Tibial nerve (tissue), 4 donors: ENCODE data around the gene ZBTB5. TPM values are rescaled to one million over a fixed set of nuclear protein-coding genes. Genes with fewer than 3 reads are reported as not detected.

Experiments used
- DNase-seq, 2 donors: peaks; one replicate each; pipeline ENCODE4 v3.0.0-alpha.2; 2019; ENCODE audit warnings: low spot score in 2 of 2
- H3K27ac ChIP-seq, 4 donors: fragments of 200-600 bp; sonication (generic) in 3 of 4; one replicate each; pipeline ENCODE4 v1.5.1; 2017 to 2019; ENCODE audit warnings: mild to moderate bottlenecking in 1 of 4
- H3K27me3 ChIP-seq, 2 donors: fragments of 200-600 bp; sonication (generic) in 1 of 2; one replicate each; pipeline versions ENCODE4 v1.5.1 to v1.6.0; 2017 to 2019
- H3K36me3 ChIP-seq, 3 donors: fragments of 200-600 bp; sonication (generic); one replicate each; pipeline ENCODE4 v1.5.1; 2018 to 2019
- H3K4me1 ChIP-seq, 4 donors: fragments of 200-600 bp; sonication (generic) in 3 of 4; one replicate each; pipeline ENCODE4 v1.5.1; 2017 to 2019
- H3K4me3 ChIP-seq, 4 donors: fragments of 200-600 bp; sonication (generic) in 3 of 4; one replicate each; pipeline ENCODE4 v1.5.1; 2017 to 2019; ENCODE audit warnings: mild to moderate bottlenecking in 1 of 4, moderate library complexity in 1 of 4
- H3K9me3 ChIP-seq, 4 donors: fragments of 200-600 bp; sonication (generic) in 3 of 4; one replicate each; pipeline ENCODE4 v1.5.1; 2017 to 2019
- CTCF ChIP-seq, 5 experiments: fragments of 200-600 bp in 3 of 5; fragments of 450-650 bp in 2 of 5; sonication (generic) in 3 of 5; IDR thresholded peaks; one replicate each; pipeline ENCODE4 v1.5.1; 2016 to 2019; ENCODE audit warnings: antibody characterized with exemption in 5 of 5, mild to moderate bottlenecking in 3 of 5, moderate library complexity in 2 of 5
- EP300 ChIP-seq, 2 donors: sonication (generic); formaldehyde crosslinking; IDR thresholded peaks; one replicate each; pipeline ENCODE4 v1.6.1; 2017; ENCODE audit warnings: antibody characterized with exemption in 2 of 2, mild to moderate bottlenecking in 1 of 2
- POLR2A ChIP-seq, 2 donors: fragments of 450-650 bp; IDR thresholded peaks; one replicate each; pipeline ENCODE4 v1.6.1; 2017; ENCODE audit warnings: antibody characterized with exemption in 2 of 2, mild to moderate bottlenecking in 2 of 2, moderate library complexity in 2 of 2
- WGBS, 2 donors: methylation state at CpG; one replicate each; pipeline ENCODE4 v1.1.5; 2018; 5-methylcytosine and 5-hydroxymethylcytosine counted together
- total RNA-seq, 4 donors: library from RNA; depleted of rRNA; stranded (reverse); fragments of >200 nt; gene quantifications; one replicate each; pipeline ENCODE4 v1.1.0, GENCODE V29; 2016

ZBTB5 gene
- total RNA-seq, 4 donors from 2014 or later, result 9.6 to 15.1 (median 13.5) TPM

GRCh38 chr9:37496020-37496419 is 30.8 kb upstream of the ZBTB5 start:
- Histone ChIP-seq H3K4me3 (no peak overlapping the region), H3K27ac (no peak overlapping the region), H3K9me3 (no peaks in the 10 kb centered on the region), H3K36me3 (peaks cover 0 to 96% (median 4%) of the 10 kb centered on the region in 3 donors), H3K4me1 (no peaks in the 10 kb centered on the region), H3K27me3 (no peaks in the 10 kb centered on the region)
- 43 to 44% methylated on average over 4 of the region's 4 CpGs for WGBS, 2 donors
- DNase-seq, result no peak
- TF ChIP-seq POLR2A (IDR thresholded peaks at IDR 0.05), result no peak
- TF ChIP-seq EP300 (IDR thresholded peaks at IDR 0.05), result no peak
- no peak for TF ChIP-seq CTCF (IDR thresholded peaks at IDR 0.05)

GRCh38 chr9:37495571-37495970 is 30.3 kb upstream of the ZBTB5 start:
- Histone ChIP-seq H3K4me1 (no peaks in the 10 kb centered on the region), H3K4me3 (no peak overlapping the region), H3K36me3 (peaks cover 0 to 96% (median 3%) of the 10 kb centered on the region in 3 donors), H3K27me3 (no peaks in the 10 kb centered on the region), H3K9me3 (no peaks in the 10 kb centered on the region), H3K27ac (no peak overlapping the region)
- DNase-seq, result no peak
- TF ChIP-seq EP300 (IDR thresholded peaks at IDR 0.05) (no peak), POLR2A (IDR thresholded peaks at IDR 0.05) (no peak), CTCF (IDR thresholded peaks at IDR 0.05) (no peak)
- WGBS, 2 donors, result 81 to 91% methylated on average over 5 of the region's 5 CpGs

- TF ChIP-seq EP300 (IDR thresholded peaks at IDR 0.05) (no peak), POLR2A (IDR thresholded peaks at IDR 0.05) (no peak), CTCF (IDR thresholded peaks at IDR 0.05) (no peak)
- Histone ChIP-seq H3K4me1 (peaks cover 0 to 14% (median 10%) of the 10 kb centered on the region in 4 donors), H3K36me3 (peaks cover 0 to 88% (median 7%) of the 10 kb centered on the region in 3 donors), H3K27ac (no peak overlapping the region), H3K9me3 (no peaks in the 10 kb centered on the region), H3K4me3 (no peak overlapping the region), H3K27me3 (no peaks in the 10 kb centered on the region)
- DNase-seq, result no peak
- 89 to 94% methylated on average over 1 of the region's 1 CpG for WGBS, 2 donors
These were observed 26.7 kb upstream of the ZBTB5 start for GRCh38 chr9:37491939-37492338.

- TF ChIP-seq CTCF (IDR thresholded peaks at IDR 0.05) (no peak), EP300 (IDR thresholded peaks at IDR 0.05) (peak in 1 of 2 donors; percentile 36)
- peak in 1 of 2 donors; percentile 60 for DNase-seq
- Histone ChIP-seq H3K27me3 (no peaks in the 10 kb centered on the region), H3K36me3 (peaks cover 0 to 40% (median 7%) of the 10 kb centered on the region in 3 donors), H3K9me3 (no peaks in the 10 kb centered on the region), H3K4me3 (peak overlapping the region; percentile 63 to 91 (median 84)), H3K27ac (peak overlapping the region; percentile 47 to 93 (median 85)), H3K4me1 (peaks cover 0 to 32% (median 21%) of the 10 kb centered on the region in 4 donors)
- WGBS, 2 donors, result 11 to 13% methylated on average over 7 of the region's 7 CpGs
These were observed 21.6 kb upstream of the ZBTB5 start for GRCh38 chr9:37486616-37487548.

GRCh38 chr9:37486256-37486615 is 21.0 kb upstream of the ZBTB5 start:
- WGBS, 2 donors, result 0% methylated on average over 7 of the region's 7 CpGs
- Histone ChIP-seq H3K27ac (peak overlapping the region; percentile 47 to 93 (median 85)), H3K4me3 (peak overlapping the region; percentile 63 to 91 (median 84)), H3K36me3 (peaks cover 0 to 34% (median 7%) of the 10 kb centered on the region in 3 donors), H3K4me1 (peaks cover 0 to 32% (median 21%) of the 10 kb centered on the region in 4 donors), H3K9me3 (no peaks in the 10 kb centered on the region), H3K27me3 (no peaks in the 10 kb centered on the region)
- DNase-seq, result no peak
- no peak for TF ChIP-seq CTCF (IDR thresholded peaks at IDR 0.05)
- no peak for TF ChIP-seq EP300 (IDR thresholded peaks at IDR 0.05)
- TF ChIP-seq POLR2A (IDR thresholded peaks at IDR 0.05), result no peak
